HUES6 (cell line): ENCODE results near the gene PLXDC1.
A peak's percentile ranks its signal among the peaks of the same experiment; 100 is the strongest.
"Not testable (repeated sequence)": the region's sequence is repeated elsewhere in the genome, so short reads cannot be mapped to it uniquely, and the experiment has no call there.

Experiments
- H3K27ac ChIP-seq: 2 replicates; pipeline ENCODE4 v1.7.0; 2013; ENCODE audit warnings: low read depth, mild to moderate bottlenecking, low read length, inconsistent platforms
- H3K27me3 ChIP-seq: 2 replicates; pipeline ENCODE4 v1.6.1; 2013; ENCODE audit warnings: low read length; ENCODE audit not compliant: control insufficient read depth, insufficient read depth
- H3K36me3 ChIP-seq: 2 replicates; pipeline ENCODE4 v1.6.1; 2013; ENCODE audit warnings: low read length; ENCODE audit not compliant: control insufficient read depth, insufficient read depth
- H3K4me1 ChIP-seq: 2 replicates; pipeline ENCODE4 v1.6.1; 2013; ENCODE audit warnings: low read length; ENCODE audit not compliant: control insufficient read depth, insufficient read depth
- H3K4me3 ChIP-seq: 2 replicates; pipeline ENCODE4 v1.5.1; 2013; ENCODE audit warnings: low read depth, low read length
- H3K9ac ChIP-seq: one replicate; pipeline ENCODE4 v1.6.1; 2013; ENCODE audit warnings: mild to moderate bottlenecking, low read length
- H3K9me3 ChIP-seq: 2 replicates; pipeline ENCODE4 v1.6.1; 2013; ENCODE audit warnings: low read depth, low read length; ENCODE audit not compliant: control insufficient read depth, insufficient read depth

The PLXDC1 gene

GRCh38 chr17:39027455-39028035, 123.9 kb downstream of the PLXDC1 start:
- H3K9ac ChIP-seq: no peak overlapping the region
- no peaks in the 10 kb centered on the region; the same call in 1 of the 2 replicates for H3K4me1 ChIP-seq
- H3K36me3 ChIP-seq: no peaks in the 10 kb centered on the region
- peaks cover 23% of the 10 kb centered on the region for H3K27me3 ChIP-seq
- no peak overlapping the region for H3K27ac ChIP-seq
- H3K4me3 ChIP-seq: peak overlapping the region; percentile 54
- H3K9me3 ChIP-seq: no peaks in the 10 kb centered on the region

GRCh38 chr17:39026980-39027451, 124.4 kb downstream of the PLXDC1 start:
- H3K36me3 ChIP-seq: no peaks in the 10 kb centered on the region
- no peaks in the 10 kb centered on the region; the same call in 1 of the 2 replicates for H3K4me1 ChIP-seq
- no peaks in the 10 kb centered on the region for H3K9me3 ChIP-seq
- no peak overlapping the region for H3K27ac ChIP-seq
- H3K27me3 ChIP-seq: peaks cover 23% of the 10 kb centered on the region
- peak overlapping the region; percentile 54 for H3K4me3 ChIP-seq
- no peak overlapping the region for H3K9ac ChIP-seq

- H3K9me3 ChIP-seq, H3K36me3 ChIP-seq, H3K27ac ChIP-seq, H3K9ac ChIP-seq, H3K4me1 ChIP-seq, H3K4me3 ChIP-seq: not testable (repeated sequence)
- H3K27me3 ChIP-seq: peaks cover 23% of the 10 kb centered on the region
Measured at GRCh38 chr17:39026346-39026745, 125.1 kb downstream of the PLXDC1 start.

- Histone ChIP-seq H3K9ac (no peak overlapping the region), H3K4me1 (peaks cover 11% of the 10 kb centered on the region), H3K27ac (no peak overlapping the region), H3K9me3 (no peaks in the 10 kb centered on the region), H3K4me3 (no peak overlapping the region), H3K36me3 (no peaks in the 10 kb centered on the region), H3K27me3 (peaks cover 20% of the 10 kb centered on the region)
Measured at GRCh38 chr17:39022924-39023323, 128.5 kb downstream of the PLXDC1 start.

- not testable (repeated sequence) for H3K9ac ChIP-seq, H3K36me3 ChIP-seq, H3K27me3 ChIP-seq, H3K27ac ChIP-seq, H3K4me3 ChIP-seq, H3K9me3 ChIP-seq
- peaks cover 11% of the 10 kb centered on the region for H3K4me1 ChIP-seq
Measured at GRCh38 chr17:39020037-39020436, 131.4 kb downstream of the PLXDC1 start.

- H3K9ac ChIP-seq: no peak overlapping the region
- H3K4me3 ChIP-seq: no peak overlapping the region
- peak overlapping the region; percentile 54; the same call in 1 of the 2 replicates for H3K27ac ChIP-seq
Measured at GRCh38 chr17:39018267-39019134, 132.9 kb downstream of the PLXDC1 start.

GRCh38 chr17:39016193-39017153, 135.0 kb downstream of the PLXDC1 start:
- Histone ChIP-seq H3K4me1 (peaks cover 23% of the 10 kb centered on the region), H3K4me3 (no peak overlapping the region), H3K27me3 (no peaks in the 10 kb centered on the region), H3K9me3 (no peaks in the 10 kb centered on the region), H3K36me3 (no peaks in the 10 kb centered on the region), H3K27ac (no peak overlapping the region), H3K9ac (no peak overlapping the region)

More at GRCh38 chr17:39018267-39019134, 132.9 kb downstream of the PLXDC1 start:
- no peaks in the 10 kb centered on the region for H3K27me3 ChIP-seq
- no peaks in the 10 kb centered on the region for H3K9me3 ChIP-seq
- H3K4me1 ChIP-seq: peaks cover 16% of the 10 kb centered on the region
- no peaks in the 10 kb centered on the region for H3K36me3 ChIP-seq

- no peak overlapping the region for H3K9ac ChIP-seq
- peaks cover 24% of the 10 kb centered on the region for H3K4me1 ChIP-seq
- no peaks in the 10 kb centered on the region for H3K27me3 ChIP-seq
- H3K4me3 ChIP-seq: no peak overlapping the region
- H3K36me3 ChIP-seq: no peaks in the 10 kb centered on the region
- H3K27ac ChIP-seq: no peak overlapping the region
- H3K9me3 ChIP-seq: no peaks in the 10 kb centered on the region
Measured at GRCh38 chr17:39015546-39015935, 135.9 kb downstream of the PLXDC1 start.

GRCh38 chr17:39014795-39015545, 136.5 kb downstream of the PLXDC1 start:
- Histone ChIP-seq H3K27me3 (no peaks in the 10 kb centered on the region), H3K36me3 (no peaks in the 10 kb centered on the region), H3K4me3 (no peak overlapping the region), H3K9ac (no peak overlapping the region), H3K9me3 (no peaks in the 10 kb centered on the region), H3K27ac (no peak overlapping the region), H3K4me1 (peaks cover 24% of the 10 kb centered on the region)

- Histone ChIP-seq H3K9ac (no peak overlapping the region), H3K27me3 (no peaks in the 10 kb centered on the region), H3K4me3 (no peak overlapping the region), H3K9me3 (no peaks in the 10 kb centered on the region), H3K36me3 (no peaks in the 10 kb centered on the region), H3K27ac (no peak overlapping the region), H3K4me1 (peaks cover 24% of the 10 kb centered on the region)
Measured at GRCh38 chr17:39014044-39014794, 137.2 kb downstream of the PLXDC1 start.
